Ovary (tissue), 3 donors: Measurements from ENCODE around the gene B2M.

ENCODE experiments used
- POLR2A ChIP-seq: fragments of 450-650 bp; IDR thresholded peaks from one replicate; pipeline ENCODE4 v1.6.1; 2017; ENCODE audit warnings: antibody characterized with exemption, mild to moderate bottlenecking, moderate library complexity
- TF ChIP-seq, protein P1 (sequence below), 3 donors: fragments of 450-650 bp in 2 of 3; fragments of 200-600 bp in 1 of 3; IDR thresholded peaks; one replicate each; pipeline versions ENCODE4 v1.5.1 to v1.8.0; 2016 to 2022; ENCODE audit warnings: antibody characterized with exemption in 3 of 3, mild to moderate bottlenecking in 1 of 3
- donor health status: DM: no; HTN: no; CAD: no.

DNA sequence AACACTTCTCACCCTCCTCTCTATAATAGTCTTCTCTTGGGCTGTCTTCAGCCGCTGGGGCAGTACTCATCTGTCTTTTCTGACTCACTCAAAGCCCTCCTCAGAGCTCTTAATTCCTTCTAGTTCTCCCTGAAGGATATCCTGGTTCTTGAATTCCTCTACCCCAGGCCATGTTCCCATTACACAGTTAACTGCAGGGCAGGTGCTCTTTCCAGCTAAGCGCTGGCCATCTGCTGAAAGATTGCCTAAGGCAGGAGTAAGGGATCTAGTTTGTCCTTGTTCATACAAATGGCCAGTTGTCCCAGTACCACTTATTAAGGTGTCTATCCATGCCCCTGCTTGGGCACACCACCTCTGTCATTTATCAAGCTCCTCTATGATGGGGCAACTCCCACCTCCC lies 37.7 kb upstream of the B2M start:
- TF ChIP-seq POLR2A, result no peak
- TF ChIP-seq, protein P1, sequence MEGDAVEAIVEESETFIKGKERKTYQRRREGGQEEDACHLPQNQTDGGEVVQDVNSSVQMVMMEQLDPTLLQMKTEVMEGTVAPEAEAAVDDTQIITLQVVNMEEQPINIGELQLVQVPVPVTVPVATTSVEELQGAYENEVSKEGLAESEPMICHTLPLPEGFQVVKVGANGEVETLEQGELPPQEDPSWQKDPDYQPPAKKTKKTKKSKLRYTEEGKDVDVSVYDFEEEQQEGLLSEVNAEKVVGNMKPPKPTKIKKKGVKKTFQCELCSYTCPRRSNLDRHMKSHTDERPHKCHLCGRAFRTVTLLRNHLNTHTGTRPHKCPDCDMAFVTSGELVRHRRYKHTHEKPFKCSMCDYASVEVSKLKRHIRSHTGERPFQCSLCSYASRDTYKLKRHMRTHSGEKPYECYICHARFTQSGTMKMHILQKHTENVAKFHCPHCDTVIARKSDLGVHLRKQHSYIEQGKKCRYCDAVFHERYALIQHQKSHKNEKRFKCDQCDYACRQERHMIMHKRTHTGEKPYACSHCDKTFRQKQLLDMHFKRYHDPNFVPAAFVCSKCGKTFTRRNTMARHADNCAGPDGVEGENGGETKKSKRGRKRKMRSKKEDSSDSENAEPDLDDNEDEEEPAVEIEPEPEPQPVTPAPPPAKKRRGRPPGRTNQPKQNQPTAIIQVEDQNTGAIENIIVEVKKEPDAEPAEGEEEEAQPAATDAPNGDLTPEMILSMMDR (IDR thresholded peaks at IDR 0.05), result no peak
